ENCODE measurements around the gene RPS4Y1. TPM values are rescaled to one million over a fixed set of nuclear protein-coding genes. Genes with fewer than 3 reads are reported as not detected.
"Not testable (repeated sequence)": the region's sequence is repeated elsewhere in the genome, so short reads cannot be mapped to it uniquely, and the experiment has no call there.

Gene RPS4Y1
- total RNA-seq = not detected
- 607 TPM for polyA plus RNA-seq
- long read RNA-seq, donor 1 = 0 reads
- long read RNA-seq, donor 2 = 0 reads
- long read RNA-seq, donor 3, transcript RPS4Y1-203 (3 exons, 998 nt) = minor isoform, 32 of 613 reads
- long read RNA-seq, donor 3, transcript RPS4Y1-202 (7 exons, 811 nt) = minor isoform, 6 of 613 reads
- long read RNA-seq, donor 3, transcript RPS4Y1-201 (7 exons, 1,305 nt) = major isoform, 327 of 613 reads
- long read RNA-seq, donor 3, partial matches to known transcripts = 248 of 613 reads
- long read RNA-seq, donor 3, other reads (novel, unspliced or antisense) = 0 of 613 reads
- long read RNA-seq, donor 4, partial matches to known transcripts = 0 of 2 reads
- long read RNA-seq, donor 4, other reads (novel, unspliced or antisense) = 0 of 2 reads
- long read RNA-seq, donor 5, partial matches to known transcripts = 0 of 4 reads
- long read RNA-seq, donor 5, other reads (novel, unspliced or antisense) = 0 of 4 reads
- long read RNA-seq, donor 6, transcript RPS4Y1-201 (7 exons, 1,305 nt) = major isoform, 182 of 289 reads
- long read RNA-seq, donor 6, transcript RPS4Y1-203 (3 exons, 998 nt) = minor isoform, 21 of 289 reads
- long read RNA-seq, donor 6, partial matches to known transcripts = 85 of 289 reads
- long read RNA-seq, donor 6, other reads (novel, unspliced or antisense) = 0 of 289 reads
- long read RNA-seq, donor 7, transcript RPS4Y1-201 (7 exons, 1,305 nt) = major isoform, 247 of 414 reads
- long read RNA-seq, donor 7, transcript RPS4Y1-203 (3 exons, 998 nt) = minor isoform, 16 of 414 reads
- long read RNA-seq, donor 7, partial matches to known transcripts = 144 of 414 reads
- long read RNA-seq, donor 7, other reads (novel, unspliced or antisense) = 5 of 414 reads
- long read RNA-seq, donor 8, transcript RPS4Y1-201 (7 exons, 1,305 nt) = major isoform, 84 of 114 reads
- long read RNA-seq, donor 8, partial matches to known transcripts = 25 of 114 reads
- long read RNA-seq, donor 8, other reads (novel, unspliced or antisense) = 0 of 114 reads
- long read RNA-seq, donor 9 = 0 reads
- long read RNA-seq, donor 10, transcript RPS4Y1-203 (3 exons, 998 nt) = minor isoform, 8 of 238 reads
- long read RNA-seq, donor 10, transcript RPS4Y1-201 (7 exons, 1,305 nt) = major isoform, 147 of 238 reads
- long read RNA-seq, donor 10, partial matches to known transcripts = 76 of 238 reads
- long read RNA-seq, donor 10, other reads (novel, unspliced or antisense) = 6 of 238 reads

- WGBS = under 1% methylated on average over 22 of the region's 22 CpGs
- Histone ChIP-seq H3K4me1 (ENCODE audit: control insufficient read depth in 2 of 2, insufficient read depth in 2 of 2, low read length in 2 of 2) (peaks cover 0 to 11% of the 10 kb centered on the region in 2 donors), H3K9me3 (ENCODE audit: control insufficient read depth in 2 of 2, insufficient read depth in 1 of 2, low read length in 1 of 2) (no peaks in the 10 kb centered on the region), H3K4me3 (ENCODE audit: low read length in 2 of 2) (peak within 1 kb of the TSS in 1 of 2 donors; percentile 73), H3K36me3 (ENCODE audit: control insufficient read depth in 2 of 2, insufficient read depth in 2 of 2, low read length in 1 of 2) (peaks cover 0 to 32% of the 10 kb centered on the region in 2 donors), H3K27ac (ENCODE audit: low read depth in 1 of 2, low read length in 1 of 2) (peak within 1 kb of the TSS in 1 of 2 donors; percentile 79), H3K27me3 (ENCODE audit: control insufficient read depth in 2 of 2, insufficient read depth in 1 of 2, low read length in 1 of 2) (no peaks in the 10 kb centered on the region)
- peak in 5 of 9 donors; percentile 55 to 70 (median 64) for DNase-seq (ENCODE audit: low read depth in 6 of 9, low spot score in 9 of 9)
Observed at GRCh38 chrY:2841471-2841893, at the start of gene RPS4Y1. Gene RPS4Y1, plus strand, starts transcription at chrY:2841602. Its CDS starts 23 bp downstream, at chrY:2841625.

GRCh38 chrY:2796977-2797523, 44.4 kb upstream of the RPS4Y1 start:
- no peaks in the 10 kb centered on the region for H3K36me3 ChIP-seq (ENCODE audit: control insufficient read depth in 2 of 2, insufficient read depth in 2 of 2, low read length in 1 of 2)
- no peaks in the 10 kb centered on the region for H3K9me3 ChIP-seq (ENCODE audit: control insufficient read depth in 2 of 2, insufficient read depth in 1 of 2, low read length in 1 of 2)
- H3K27ac ChIP-seq (ENCODE audit: low read depth in 1 of 2, low read length in 1 of 2) = no peak overlapping the region
- no peak for DNase-seq (ENCODE audit: low read depth in 6 of 9, low spot score in 9 of 9)
- H3K27me3 ChIP-seq (ENCODE audit: control insufficient read depth in 2 of 2, insufficient read depth in 1 of 2, low read length in 1 of 2) = no peaks in the 10 kb centered on the region
- H3K4me1 ChIP-seq (ENCODE audit: control insufficient read depth in 2 of 2, insufficient read depth in 2 of 2, low read length in 2 of 2) = no peaks in the 10 kb centered on the region
- H3K4me3 ChIP-seq (ENCODE audit: low read length in 2 of 2) = no peak overlapping the region
- 93% methylated on average over 7 of the region's 7 CpGs for WGBS

- Histone ChIP-seq H3K9me3 (ENCODE audit: control insufficient read depth in 2 of 2, insufficient read depth in 1 of 2, low read length in 1 of 2) (no peaks in the 10 kb centered on the region), H3K4me3 (ENCODE audit: low read length in 2 of 2) (no peak overlapping the region), H3K36me3 (ENCODE audit: control insufficient read depth in 2 of 2, insufficient read depth in 2 of 2, low read length in 1 of 2) (no peaks in the 10 kb centered on the region), H3K27ac (ENCODE audit: low read depth in 1 of 2, low read length in 1 of 2) (no peak overlapping the region), H3K27me3 (ENCODE audit: control insufficient read depth in 2 of 2, insufficient read depth in 1 of 2, low read length in 1 of 2) (no peaks in the 10 kb centered on the region), H3K4me1 (ENCODE audit: control insufficient read depth in 2 of 2, insufficient read depth in 2 of 2, low read length in 2 of 2) (no peaks in the 10 kb centered on the region)
- DNase-seq (ENCODE audit: low read depth in 6 of 9, low spot score in 9 of 9) = no peak
Observed at GRCh38 chrY:2797991-2798390, 43.4 kb upstream of the RPS4Y1 start.

- H3K36me3 ChIP-seq (ENCODE audit: control insufficient read depth in 2 of 2, insufficient read depth in 2 of 2, low read length in 1 of 2) = no peaks in the 10 kb centered on the region
- H3K4me3 ChIP-seq (ENCODE audit: low read length in 2 of 2) = no peak overlapping the region
- H3K27me3 ChIP-seq (ENCODE audit: control insufficient read depth in 2 of 2, insufficient read depth in 1 of 2, low read length in 1 of 2) = no peaks in the 10 kb centered on the region
- no peak overlapping the region for H3K27ac ChIP-seq (ENCODE audit: low read depth in 1 of 2, low read length in 1 of 2)
- 70% methylated on average over 2 of the region's 2 CpGs for WGBS
- H3K4me1 ChIP-seq (ENCODE audit: control insufficient read depth in 2 of 2, insufficient read depth in 2 of 2, low read length in 2 of 2) = no peaks in the 10 kb centered on the region
- no peak for DNase-seq (ENCODE audit: low read depth in 6 of 9, low spot score in 9 of 9)
- no peaks in the 10 kb centered on the region for H3K9me3 ChIP-seq (ENCODE audit: control insufficient read depth in 2 of 2, insufficient read depth in 1 of 2, low read length in 1 of 2)
Observed at GRCh38 chrY:2800246-2800645, 41.2 kb upstream of the RPS4Y1 start.

GRCh38 chrY:2817146-2817896, 24.1 kb upstream of the RPS4Y1 start:
- WGBS = 96% methylated on average over 10 of the region's 10 CpGs
- H3K4me3 ChIP-seq (ENCODE audit: low read length in 2 of 2); H3K27ac ChIP-seq (ENCODE audit: low read depth in 1 of 2, low read length in 1 of 2); H3K9me3 ChIP-seq (ENCODE audit: control insufficient read depth in 2 of 2, insufficient read depth in 1 of 2, low read length in 1 of 2); H3K36me3 ChIP-seq (ENCODE audit: control insufficient read depth in 2 of 2, insufficient read depth in 2 of 2, low read length in 1 of 2); DNase-seq (ENCODE audit: low read depth in 6 of 9, low spot score in 9 of 9); H3K4me1 ChIP-seq (ENCODE audit: control insufficient read depth in 2 of 2, insufficient read depth in 2 of 2, low read length in 2 of 2); H3K27me3 ChIP-seq (ENCODE audit: control insufficient read depth in 2 of 2, insufficient read depth in 1 of 2, low read length in 1 of 2): not testable (repeated sequence)

GRCh38 chrY:2824471-2824870, 16.9 kb upstream of the RPS4Y1 start:
- H3K27ac ChIP-seq (ENCODE audit: low read depth in 1 of 2, low read length in 1 of 2) = no peak overlapping the region
- no peaks in the 10 kb centered on the region for H3K27me3 ChIP-seq (ENCODE audit: control insufficient read depth in 2 of 2, insufficient read depth in 1 of 2, low read length in 1 of 2)
- H3K4me3 ChIP-seq (ENCODE audit: low read length in 2 of 2) = no peak overlapping the region
- DNase-seq (ENCODE audit: low read depth in 6 of 9, low spot score in 9 of 9) = no peak
- no peaks in the 10 kb centered on the region for H3K9me3 ChIP-seq (ENCODE audit: control insufficient read depth in 2 of 2, insufficient read depth in 1 of 2, low read length in 1 of 2)
- no peaks in the 10 kb centered on the region for H3K4me1 ChIP-seq (ENCODE audit: control insufficient read depth in 2 of 2, insufficient read depth in 2 of 2, low read length in 2 of 2)
- no peaks in the 10 kb centered on the region for H3K36me3 ChIP-seq (ENCODE audit: control insufficient read depth in 2 of 2, insufficient read depth in 2 of 2, low read length in 1 of 2)
- WGBS = 97% methylated on average over 3 of the region's 3 CpGs

GRCh38 chrY:2828497-2828896, 12.9 kb upstream of the RPS4Y1 start:
- H3K36me3 ChIP-seq (ENCODE audit: control insufficient read depth in 2 of 2, insufficient read depth in 2 of 2, low read length in 1 of 2) = no peaks in the 10 kb centered on the region
- 87% methylated on average over 5 of the region's 5 CpGs for WGBS
- H3K4me3 ChIP-seq (ENCODE audit: low read length in 2 of 2) = no peak overlapping the region
- H3K27ac ChIP-seq (ENCODE audit: low read depth in 1 of 2, low read length in 1 of 2) = no peak overlapping the region
- H3K27me3 ChIP-seq (ENCODE audit: control insufficient read depth in 2 of 2, insufficient read depth in 1 of 2, low read length in 1 of 2) = no peaks in the 10 kb centered on the region
- no peak for DNase-seq (ENCODE audit: low read depth in 6 of 9, low spot score in 9 of 9)
- H3K4me1 ChIP-seq (ENCODE audit: control insufficient read depth in 2 of 2, insufficient read depth in 2 of 2, low read length in 2 of 2) = no peaks in the 10 kb centered on the region
- H3K9me3 ChIP-seq (ENCODE audit: control insufficient read depth in 2 of 2, insufficient read depth in 1 of 2, low read length in 1 of 2) = no peaks in the 10 kb centered on the region

- no peak overlapping the region for H3K4me3 ChIP-seq (ENCODE audit: low read length in 2 of 2)
- no peaks in the 10 kb centered on the region for H3K4me1 ChIP-seq (ENCODE audit: control insufficient read depth in 2 of 2, insufficient read depth in 2 of 2, low read length in 2 of 2)
- no peak overlapping the region for H3K27ac ChIP-seq (ENCODE audit: low read depth in 1 of 2, low read length in 1 of 2)
- H3K36me3 ChIP-seq (ENCODE audit: control insufficient read depth in 2 of 2, insufficient read depth in 2 of 2, low read length in 1 of 2) = no peaks in the 10 kb centered on the region
- H3K9me3 ChIP-seq (ENCODE audit: control insufficient read depth in 2 of 2, insufficient read depth in 1 of 2, low read length in 1 of 2) = no peaks in the 10 kb centered on the region
- H3K27me3 ChIP-seq (ENCODE audit: control insufficient read depth in 2 of 2, insufficient read depth in 1 of 2, low read length in 1 of 2) = no peaks in the 10 kb centered on the region
- DNase-seq (ENCODE audit: low read depth in 6 of 9, low spot score in 9 of 9) = no peak
Observed at GRCh38 chrY:2835230-2835629, 6.2 kb upstream of the RPS4Y1 start.

Measured in thymus (tissue), 14 donors.